ENCODE data around the gene PFKP.
A peak's percentile ranks its signal among the peaks of the same experiment; 100 is the strongest.
"Not testable (repeated sequence)": the region's sequence is repeated elsewhere in the genome, so short reads cannot be mapped to it uniquely, and the experiment has no call there.

PFKP gene

DNA sequence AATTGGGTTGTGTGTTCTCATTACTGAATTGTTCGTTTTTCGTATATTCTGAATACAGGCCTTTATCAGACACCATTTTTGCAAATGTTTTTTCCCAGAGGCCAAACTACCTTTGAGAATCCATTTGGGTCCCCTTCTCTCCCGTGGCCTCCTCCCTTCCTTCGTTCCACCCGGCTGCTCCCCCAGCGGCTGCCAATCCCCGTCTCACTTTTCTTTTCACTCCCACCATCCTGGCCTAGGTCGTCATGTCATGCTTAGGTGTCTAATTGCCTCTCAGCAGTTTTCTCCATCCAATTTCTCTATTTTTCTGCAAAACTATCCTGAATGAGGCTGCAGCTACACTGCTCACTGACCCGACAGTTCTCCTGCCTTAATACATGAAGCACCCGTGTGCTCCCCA is 87.3 kb downstream of the PFKP start:
- no peak for DNase-seq (ENCODE audit: low read depth in 2 of 2)

DNA sequence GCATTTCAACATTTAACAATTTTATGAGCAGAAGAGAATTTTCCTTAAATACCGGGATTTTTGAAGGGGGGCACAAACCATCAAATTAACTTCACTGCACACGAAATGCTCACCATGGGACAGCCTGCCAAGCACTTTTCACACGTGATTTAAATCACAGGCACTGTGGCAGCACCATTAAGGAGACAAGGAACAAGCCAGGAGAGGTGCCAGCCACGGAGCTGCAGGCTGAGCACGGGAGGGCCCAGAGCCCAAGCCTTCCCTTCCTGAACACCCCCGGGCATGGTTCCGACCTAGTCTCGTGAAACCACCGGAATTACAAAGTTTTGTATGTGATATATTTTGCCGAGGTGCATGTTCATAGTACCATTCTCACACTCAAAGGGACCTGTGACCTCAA is 91.8 kb downstream of the PFKP start:
- DNase-seq (ENCODE audit: low read depth in 2 of 2): no peak

DNA sequence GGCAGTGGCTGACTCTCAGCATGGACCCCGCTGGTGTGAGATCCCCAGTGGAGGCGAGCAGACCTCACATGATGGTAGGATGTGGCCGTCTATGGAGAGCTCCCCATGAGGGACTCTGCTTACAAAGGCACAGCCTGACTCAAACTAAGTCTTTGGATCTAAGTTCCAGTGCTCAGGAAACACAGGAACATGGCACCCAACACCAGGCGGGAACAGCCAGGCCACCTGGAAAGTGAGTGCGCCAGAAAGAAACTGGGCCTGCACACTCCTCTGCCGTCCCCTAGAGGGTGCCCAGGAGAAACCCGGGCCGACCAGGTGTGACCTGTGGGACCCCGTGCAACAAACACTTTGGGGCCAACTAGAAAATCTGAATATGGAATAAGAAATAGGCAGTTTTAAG is 95.2 kb downstream of the PFKP start:
- DNase-seq (ENCODE audit: low read depth in 2 of 2): no peak

DNA sequence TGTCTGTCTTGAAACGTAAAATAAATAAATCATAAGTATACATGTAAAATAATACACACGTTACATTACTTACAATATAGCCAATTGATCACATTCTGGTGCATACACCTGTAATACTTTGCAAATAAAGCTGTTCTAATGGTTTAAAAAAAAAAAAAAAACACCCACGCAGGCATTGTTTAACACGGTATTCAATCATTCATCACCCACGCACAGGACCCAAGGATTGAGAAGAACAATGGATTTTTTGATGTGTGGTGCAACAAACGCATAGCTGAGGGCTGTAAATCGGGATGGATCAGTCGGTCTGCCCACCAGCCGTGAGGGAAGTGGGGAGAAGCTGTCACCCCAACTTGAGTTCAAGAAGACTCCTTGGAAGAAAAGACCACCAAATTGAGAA is 96.5 kb downstream of the PFKP start:
- no peak for DNase-seq (ENCODE audit: low read depth in 2 of 2)

DNA sequence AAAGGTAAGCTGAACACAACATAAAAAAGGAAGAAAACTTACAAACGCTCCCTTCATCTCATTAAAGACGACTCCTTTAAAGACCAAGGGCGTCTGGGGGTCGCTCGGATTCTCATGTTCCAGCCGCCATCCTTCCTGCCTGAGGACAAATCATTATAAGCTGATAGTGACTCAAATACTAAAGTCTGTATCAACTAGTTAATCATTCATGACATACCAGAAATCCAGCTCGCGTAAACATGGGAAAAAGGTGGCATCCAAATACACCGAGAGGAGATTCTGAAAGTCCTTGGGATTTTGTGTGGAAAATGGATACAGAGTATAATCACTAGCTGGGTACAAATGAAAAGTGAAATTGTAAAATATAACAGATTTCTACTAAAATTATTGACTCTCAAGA is 97.8 kb downstream of the PFKP start:
- no peak for DNase-seq (ENCODE audit: low read depth in 2 of 2)

DNA sequence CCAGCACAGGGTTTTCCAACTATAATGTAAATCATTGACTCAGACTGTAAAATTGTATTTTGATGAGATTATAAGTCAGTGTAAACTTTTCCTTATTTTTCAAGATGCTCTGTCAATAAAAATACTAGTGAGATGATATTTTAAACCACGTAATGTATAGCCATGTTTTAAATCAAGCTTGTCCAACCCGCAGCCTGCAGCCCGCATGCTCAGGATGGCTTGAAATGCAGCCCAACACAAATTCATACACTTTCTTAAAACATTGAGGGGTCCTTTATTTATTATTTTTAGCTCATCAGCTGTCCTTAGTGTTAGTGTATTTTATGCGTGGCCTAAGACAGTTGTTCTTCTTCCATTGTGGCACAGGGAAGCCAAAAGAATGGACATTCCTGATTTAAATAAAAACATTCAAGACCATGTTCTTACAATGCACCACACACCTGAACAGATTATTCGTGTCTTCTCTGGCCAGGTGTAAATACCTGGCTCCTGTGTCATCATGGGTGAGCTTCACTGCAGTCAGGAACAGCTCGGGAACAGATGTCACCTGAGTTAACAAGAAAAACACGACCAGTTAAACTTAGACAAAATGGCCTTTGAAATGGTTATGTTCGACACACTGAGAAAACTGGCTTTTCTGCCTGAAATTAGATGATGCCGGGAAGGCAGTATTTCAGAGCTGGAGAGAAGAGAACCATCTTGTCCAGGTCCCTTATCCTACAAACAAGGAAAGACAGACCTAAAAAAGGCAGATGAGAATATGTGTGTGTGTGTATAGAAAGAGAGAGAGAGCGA is 99.3 kb downstream of the PFKP start:
- DNase-seq (ENCODE audit: low read depth in 2 of 2): no peak

DNA sequence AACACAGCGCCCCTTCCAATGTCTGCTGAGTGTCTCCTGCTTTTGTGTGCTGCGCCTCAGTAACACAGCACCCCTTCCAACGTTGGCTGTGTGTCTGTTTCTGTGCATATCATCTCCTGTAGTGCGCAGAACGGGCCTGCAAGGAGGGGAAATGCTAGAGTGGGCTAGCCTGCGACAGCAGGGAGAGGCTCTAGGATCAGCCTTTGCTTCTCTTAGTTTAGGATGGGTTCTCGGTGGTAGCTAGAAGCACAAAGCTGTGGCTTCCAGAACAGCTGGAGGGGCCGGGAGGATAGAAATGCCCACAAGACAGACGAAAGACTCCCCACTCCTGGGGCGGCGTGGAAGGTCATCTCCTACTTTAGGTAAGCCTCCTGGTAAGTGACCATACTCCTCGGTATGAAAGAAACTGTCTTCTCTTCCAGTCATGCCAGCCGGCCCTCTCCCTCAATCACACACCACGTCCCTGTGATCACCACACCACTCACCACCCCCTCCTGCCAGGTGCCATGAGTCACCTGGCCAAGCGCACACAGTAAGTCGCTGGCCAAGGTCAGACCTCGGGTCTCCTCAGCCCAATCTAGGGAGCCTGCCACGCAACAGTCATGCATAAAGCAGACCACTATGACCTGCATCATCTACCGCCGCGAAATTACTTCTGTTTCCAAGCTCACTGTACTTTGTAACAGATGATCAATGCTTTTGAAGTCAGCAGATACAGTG is 100.4 kb downstream of the PFKP start:
- DNase-seq (ENCODE audit: low read depth in 2 of 2): no peak

DNA sequence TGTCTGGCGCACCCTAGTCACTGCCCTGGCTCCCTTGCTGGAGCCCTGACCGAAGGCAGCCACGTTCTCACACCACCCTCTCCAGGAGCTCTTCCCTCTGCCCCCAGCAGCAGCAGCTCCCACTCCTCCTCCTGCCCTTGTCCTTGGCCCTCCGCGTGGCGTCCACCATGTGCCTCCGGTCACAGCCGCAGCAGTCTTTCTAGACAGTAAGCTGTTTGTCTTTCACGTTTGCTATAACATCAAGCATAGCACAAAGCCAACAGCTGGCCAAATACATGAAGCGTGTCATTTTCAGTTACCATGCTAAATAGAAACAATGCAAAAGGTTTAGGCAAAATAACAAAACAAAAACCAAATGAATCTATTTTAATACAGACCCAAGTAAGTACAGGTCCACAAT is 101.9 kb downstream of the PFKP start:
- DNase-seq (ENCODE audit: low read depth in 2 of 2): no peak

DNA sequence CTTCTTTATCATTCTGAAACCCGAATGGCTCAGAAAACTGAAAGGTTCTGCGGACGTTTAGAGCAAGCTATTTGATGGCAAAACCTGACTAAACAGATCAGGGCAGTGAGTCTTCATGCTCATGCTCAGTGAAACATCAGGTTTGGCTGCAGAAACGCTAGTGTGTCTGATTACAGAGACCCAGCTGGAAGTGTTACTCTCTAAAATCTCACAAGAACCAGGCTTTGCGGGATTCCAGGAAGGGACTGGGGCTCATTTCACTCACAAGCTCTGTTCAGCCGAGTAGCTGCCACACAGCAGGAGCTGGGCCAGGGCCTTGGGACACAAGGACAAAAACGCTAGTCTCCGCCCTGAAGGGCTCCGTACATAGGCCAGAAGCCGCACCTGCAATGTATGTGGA is 102.3 kb downstream of the PFKP start:
- DNase-seq (ENCODE audit: low read depth in 2 of 2): no peak

DNA sequence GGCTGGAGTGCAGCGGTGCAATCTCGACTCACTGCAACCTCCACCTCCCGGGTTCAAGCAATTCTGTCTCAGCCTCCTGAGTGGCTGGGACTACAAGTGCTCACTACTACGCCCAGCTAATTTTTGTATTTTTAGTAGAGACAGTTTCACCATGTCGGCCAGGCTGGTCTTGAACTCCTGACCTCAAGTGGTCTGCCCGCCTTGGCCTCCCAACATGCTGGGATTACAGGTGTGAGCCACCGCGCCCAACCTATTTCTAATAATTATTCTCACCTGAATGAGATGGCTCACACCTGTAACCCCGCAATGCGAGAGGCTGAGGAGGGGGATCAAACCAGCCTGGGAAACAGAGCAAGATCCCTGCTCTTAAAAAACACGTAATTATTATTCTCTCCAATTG is 104.1 kb downstream of the PFKP start:
- DNase-seq (ENCODE audit: low read depth in 2 of 2): not testable (repeated sequence)

DNA sequence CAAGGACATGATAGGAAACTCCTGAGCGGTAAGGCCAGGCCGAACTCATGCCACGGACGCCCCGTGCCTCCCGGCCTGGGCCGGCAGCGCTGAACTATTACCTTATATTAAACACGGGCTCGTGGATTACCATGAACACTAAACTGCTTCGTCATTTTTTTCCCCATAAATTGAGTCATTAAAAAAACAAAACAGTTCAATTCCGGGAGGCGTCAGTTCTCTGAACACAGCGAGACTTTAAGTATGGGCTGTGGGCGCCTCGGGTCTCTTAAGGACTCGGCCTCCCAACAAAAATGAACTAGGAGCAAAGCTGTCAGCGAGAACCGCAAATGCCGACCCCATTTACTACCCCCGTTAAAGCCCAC is 104.7 kb downstream of the PFKP start:
- DNase-seq (ENCODE audit: low read depth in 2 of 2): peak in 1 of 2 donors; percentile 18

DNA sequence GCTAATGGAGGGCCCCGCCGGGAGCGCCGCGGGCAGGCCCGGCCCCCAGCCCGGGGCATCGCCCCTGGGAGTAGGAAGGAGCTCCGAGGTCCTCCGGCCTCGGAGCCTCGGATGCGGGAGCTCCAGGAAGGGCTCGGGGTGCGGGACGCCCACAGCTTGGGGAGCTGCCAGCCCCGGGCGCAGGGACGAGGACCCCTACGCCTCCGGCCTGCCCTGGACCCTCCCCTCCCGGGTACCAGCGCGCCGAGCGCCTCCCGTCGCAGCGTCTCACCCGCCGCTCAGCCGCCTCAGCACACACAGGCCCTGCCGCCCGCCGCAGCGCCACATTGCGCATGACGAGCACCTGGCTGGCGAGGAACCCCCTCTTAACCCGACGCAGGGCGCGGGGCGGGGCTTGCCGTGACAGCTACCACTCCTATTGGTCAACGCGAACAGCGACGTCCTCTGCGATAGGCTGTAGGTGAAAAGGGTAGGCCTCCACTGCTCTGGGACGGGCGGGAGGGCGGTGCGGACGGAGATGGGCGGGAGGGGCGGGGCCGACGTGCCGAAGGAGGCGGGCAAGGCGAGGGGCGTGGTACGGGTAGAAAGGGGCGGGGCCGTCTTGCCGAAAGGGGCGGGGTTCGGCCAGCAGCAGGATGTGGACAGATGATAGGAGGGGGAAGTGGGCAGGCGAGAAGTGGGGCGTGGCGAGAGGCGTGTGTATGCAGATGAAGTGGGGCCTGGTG is 105.3 kb downstream of the PFKP start, which contains the start of gene PITRM1:
PITRM1 (minus strand) TSS at position 337 of the 725 bp plus-strand sequence; CDS start at position 327, 10 bp downstream.
- peak; percentile 95 to 97 for DNase-seq (ENCODE audit: low read depth in 2 of 2)

DNA sequence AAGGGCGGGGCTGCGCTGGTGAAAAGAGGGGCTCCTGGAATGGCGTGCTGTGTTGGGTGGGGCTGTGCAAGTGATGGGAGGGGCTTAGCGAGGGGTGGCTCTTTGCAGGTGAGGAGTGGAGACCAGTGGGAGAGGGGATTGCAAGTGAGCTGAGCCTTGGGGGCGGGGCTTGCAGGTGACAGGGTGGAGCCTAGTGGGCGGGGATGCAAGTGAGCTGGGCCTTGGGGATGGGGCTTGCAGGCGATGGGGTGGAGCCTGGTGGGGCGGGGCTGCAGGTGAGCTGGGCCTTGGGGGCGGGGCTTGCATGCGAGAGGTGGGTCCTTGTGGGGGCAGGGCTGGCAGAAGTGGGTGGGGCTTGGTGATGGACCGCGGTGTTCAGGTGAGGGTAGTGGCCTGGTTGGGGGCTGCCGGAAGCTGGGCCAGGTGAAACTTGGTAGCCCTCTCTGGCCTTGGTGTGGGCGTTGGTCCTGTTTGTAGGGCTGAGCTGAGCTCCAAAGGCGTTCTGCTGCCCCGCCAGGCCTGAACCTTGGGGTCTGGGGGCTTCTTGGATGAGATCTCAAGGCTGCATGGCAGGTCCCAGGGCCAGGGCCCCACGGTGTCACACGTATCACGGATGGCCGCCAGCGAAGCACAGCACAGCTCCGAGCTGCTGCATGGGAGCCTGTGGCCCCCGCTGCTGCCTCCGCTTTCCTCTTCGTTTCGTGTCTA is 106.0 kb downstream of the PFKP start:
- DNase-seq (ENCODE audit: low read depth in 2 of 2): peak in 1 of 2 donors; percentile 47

DNA sequence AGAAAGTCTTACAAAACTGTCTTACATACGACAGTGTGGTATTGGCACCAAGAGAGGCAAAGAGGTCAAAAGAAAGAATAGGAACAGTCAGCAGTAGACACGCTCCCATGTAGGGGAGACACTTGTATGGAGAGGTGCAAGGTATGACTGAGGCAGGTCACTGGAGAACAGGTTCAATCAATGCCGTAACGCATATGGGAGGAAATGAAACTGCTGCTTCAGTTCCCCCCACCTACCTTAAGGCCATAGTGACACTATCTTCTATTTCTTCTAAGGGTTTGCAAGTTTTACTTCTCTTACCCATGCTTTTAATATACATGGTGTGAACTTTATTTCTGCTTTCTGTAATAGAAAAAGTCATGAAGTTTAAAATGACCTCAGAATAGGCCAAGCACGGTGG is 110.7 kb downstream of the PFKP start:
- DNase-seq (ENCODE audit: low read depth in 2 of 2): no peak

DNA sequence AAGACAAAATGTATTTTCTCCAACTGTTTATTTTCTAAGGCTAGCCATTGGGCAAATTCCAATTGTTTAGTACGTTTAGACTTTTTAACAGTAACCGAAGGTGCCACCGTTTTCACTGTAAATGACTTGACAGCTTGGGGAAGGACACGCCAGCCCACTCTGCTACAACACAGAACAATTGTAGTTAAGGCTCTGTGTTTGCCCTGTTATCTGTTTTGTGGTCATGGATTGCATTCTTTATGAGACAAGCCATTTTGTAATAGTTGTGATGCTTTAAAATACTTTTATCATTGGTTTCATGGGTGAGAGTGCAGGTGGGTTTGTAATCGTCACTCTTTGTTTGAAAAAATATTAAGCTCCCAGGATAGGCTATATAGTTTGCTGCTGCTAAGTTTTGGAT is 111.8 kb downstream of the PFKP start:
- no peak for DNase-seq (ENCODE audit: low read depth in 2 of 2)

DNA sequence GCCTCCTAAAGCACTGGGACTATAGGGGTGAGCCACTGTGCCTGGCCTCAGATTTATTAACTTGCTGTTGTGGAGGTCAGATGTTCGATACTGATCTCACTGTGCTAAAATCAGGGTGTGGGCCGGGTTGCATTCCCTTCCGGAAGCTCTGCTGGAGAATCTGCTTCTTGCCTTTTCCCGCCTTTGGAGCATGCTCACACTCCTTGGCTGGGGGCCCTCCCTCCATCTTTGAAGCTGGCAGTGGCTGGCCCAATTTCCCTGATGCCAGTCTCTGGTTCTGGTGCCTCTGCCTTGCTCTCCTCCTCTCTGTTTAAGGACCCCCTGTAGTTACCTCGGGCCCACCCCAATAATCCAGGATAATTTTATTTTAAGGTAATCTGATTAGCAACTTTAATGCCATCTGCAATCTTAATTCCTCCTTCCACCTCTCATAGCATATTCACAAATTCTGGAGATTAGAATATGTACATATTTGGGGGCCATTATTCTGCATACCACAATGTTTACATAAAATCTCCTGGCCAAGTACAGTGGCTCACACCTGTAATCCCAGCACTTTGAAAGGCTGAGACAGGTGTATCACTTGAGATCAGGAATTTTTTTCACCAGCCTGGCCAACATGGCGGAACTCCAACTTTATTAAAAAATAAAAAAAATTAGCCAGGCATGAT is 113.1 kb downstream of the PFKP start:
- no peak for DNase-seq (ENCODE audit: low read depth in 2 of 2)

DNA sequence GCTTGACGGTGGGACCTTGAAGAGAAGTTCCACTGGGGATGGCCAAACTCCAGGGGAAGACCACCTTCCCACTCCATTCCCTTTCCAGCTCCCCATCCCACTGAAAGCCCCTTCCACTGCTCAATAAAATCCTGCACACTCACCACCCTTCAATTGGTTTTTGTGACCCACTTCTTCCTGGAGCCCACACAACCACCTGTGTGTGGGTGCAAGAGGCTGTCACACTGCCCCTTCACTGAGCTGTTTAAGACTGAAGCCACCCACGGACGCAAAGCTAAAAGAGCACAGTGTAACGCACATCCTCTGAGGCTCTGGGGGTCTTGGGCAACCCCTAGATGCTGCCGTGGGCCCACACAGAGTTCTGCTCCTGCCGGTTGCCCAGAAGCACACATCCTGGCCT is 118.0 kb downstream of the PFKP start:
- no peak for DNase-seq (ENCODE audit: low read depth in 2 of 2)

DNA sequence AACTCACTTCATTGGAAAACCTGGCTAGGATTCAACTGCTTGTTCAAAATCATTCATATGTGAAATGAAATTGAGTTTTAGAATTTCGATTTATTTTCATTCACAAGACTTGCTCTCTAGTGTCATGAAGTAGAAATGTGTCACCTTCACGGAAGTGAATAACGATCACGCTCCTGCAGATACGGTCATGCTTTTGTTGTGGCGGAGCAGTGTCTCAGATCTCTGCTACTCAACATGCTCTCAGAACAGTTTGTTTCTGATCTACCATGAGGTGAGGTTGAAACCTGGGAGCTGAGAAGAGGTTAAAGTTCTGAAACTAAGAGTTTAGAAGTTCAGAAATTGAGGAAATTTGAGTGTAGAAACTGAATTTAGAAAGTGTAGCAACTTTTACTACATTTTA is 119.0 kb downstream of the PFKP start:
- no peak for DNase-seq (ENCODE audit: low read depth in 2 of 2)

All from stimulated activated CD4-positive, alpha-beta T cell treated with anti-CD3 and anti-CD28 coated beads, Interleukin-1b, Interleukin-23, amount 100 ng/mL, for 1 hour (primary cell).